ENCODE results near the gene USP6. TPM values are rescaled to one million over a fixed set of nuclear protein-coding genes. Genes with fewer than 3 reads are reported as not detected.
"Not testable (repeated sequence)": the region's sequence is repeated elsewhere in the genome, so short reads cannot be mapped to it uniquely, and the experiment has no call there.

Gene USP6
- total RNA-seq, 6 experiments from 2014 or later: 0.02 to 0.07 TPM; not detected in 4

DNA sequence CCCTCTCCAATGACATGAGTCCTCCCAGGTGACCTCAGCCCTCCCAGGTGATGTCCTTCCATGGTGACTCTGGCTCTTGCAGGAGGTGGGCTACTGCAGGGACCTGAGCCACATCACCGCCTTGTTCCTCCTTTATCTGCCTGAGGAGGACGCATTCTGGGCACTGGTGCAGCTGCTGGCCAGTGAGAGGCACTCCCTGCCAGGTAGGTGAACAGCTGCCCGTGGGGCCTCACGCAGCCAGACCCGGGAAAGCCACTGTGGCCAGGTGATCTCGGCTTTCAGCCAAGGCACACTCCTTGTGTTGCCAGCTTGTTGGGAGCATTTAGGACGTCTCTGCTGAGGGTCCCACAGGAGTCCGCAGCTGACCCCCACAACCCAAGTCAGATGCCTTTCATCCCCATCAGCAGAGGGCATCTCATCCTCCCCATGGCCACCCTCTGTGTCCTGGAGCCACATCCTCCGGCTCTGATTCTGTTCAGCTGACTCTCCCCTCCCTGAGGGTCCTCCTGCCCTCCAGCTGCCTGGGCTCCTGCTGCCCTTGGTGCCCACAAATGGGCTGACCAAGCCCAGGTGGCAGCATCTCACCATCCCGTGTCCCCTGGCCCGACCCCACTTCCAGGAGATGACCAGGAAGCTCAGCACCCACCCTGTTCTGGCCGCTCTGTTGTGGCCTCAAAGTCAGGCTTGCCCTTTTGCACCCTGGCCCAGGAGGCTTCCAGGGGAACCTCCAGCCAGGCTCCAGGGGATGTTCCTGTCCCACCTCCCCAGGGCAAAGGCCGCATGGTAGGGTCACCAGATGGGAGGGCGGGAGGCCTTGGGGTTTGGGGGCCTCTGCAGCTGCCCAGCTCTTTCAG lies 20.1 kb downstream of the USP6 start:
- H3K36me3 ChIP-seq: no peaks in the 10 kb centered on the region
- 79% methylated on average over 6 of the region's 14 CpGs for WGBS (ENCODE audit: insufficient coverage, low coverage, low lambda C conversion rate, missing lambda C conversion rate)
- no peak overlapping the region for H3K27ac ChIP-seq
- ATAC-seq (no peak), DNase-seq (no peak)
- H3K27me3 ChIP-seq: no peaks in the 10 kb centered on the region
- no peak overlapping the region for H3K4me3 ChIP-seq
- no peak for TF ChIP-seq CTCF (IDR thresholded peaks at IDR 0.05)
- intact Hi-C loops (cut with DNase I): no loop called here
- H3K4me1 ChIP-seq: no peaks in the 10 kb centered on the region
- no peaks in the 10 kb centered on the region for H3K9me3 ChIP-seq

- H3K4me3 ChIP-seq; H3K4me1 ChIP-seq; DNase-seq; intact Hi-C loops (cut with DNase I); ATAC-seq; H3K36me3 ChIP-seq; H3K27ac ChIP-seq; H3K9me3 ChIP-seq; H3K27me3 ChIP-seq: not testable (repeated sequence)
- no CpG with 5 or more reads among the region's 14 CpGs for WGBS (ENCODE audit: insufficient coverage, low coverage, low lambda C conversion rate, missing lambda C conversion rate)
These were observed 21.0 kb downstream of the USP6 start for GRCh38 chr17:5136580-5137412.

DNA sequence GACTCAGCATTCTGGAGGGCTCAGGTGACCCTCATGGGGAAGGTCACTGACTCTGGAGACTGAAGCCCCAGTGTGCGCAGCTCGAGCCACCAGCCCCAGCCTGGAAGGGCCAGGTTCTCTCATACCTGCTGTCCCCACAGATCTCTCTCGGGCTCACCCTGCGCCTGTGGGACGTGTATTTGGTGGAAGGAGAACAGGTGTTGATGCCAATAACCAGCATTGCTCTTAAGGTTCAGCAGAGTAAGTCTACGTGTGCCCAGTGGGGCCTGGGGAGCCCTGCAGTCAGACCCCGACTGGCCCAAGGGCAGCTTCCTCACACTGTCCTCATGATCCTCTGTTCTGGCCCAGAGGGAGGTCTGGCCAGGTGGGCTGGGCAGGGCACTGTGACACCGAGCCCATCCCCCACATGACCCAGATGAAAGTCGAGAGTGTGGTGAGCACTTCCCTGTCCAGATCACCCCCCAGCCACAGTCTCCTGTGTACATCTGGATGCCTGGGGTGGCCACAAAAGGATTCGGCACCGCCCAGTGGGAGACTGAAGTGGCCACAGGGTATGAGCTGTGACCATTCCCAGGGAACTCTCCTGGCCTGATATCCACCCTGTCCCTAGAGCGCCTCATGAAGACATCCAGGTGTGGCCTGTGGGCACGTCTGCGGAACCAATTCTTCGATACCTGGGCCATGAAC lies 21.8 kb downstream of the USP6 start:
- DNase-seq; H3K4me1 ChIP-seq; H3K27me3 ChIP-seq; H3K4me3 ChIP-seq; intact Hi-C loops (cut with DNase I); H3K9me3 ChIP-seq; ATAC-seq; H3K27ac ChIP-seq; H3K36me3 ChIP-seq: not testable (repeated sequence)
- WGBS (ENCODE audit: insufficient coverage, low coverage, low lambda C conversion rate, missing lambda C conversion rate): 60% methylated on average over 1 of the region's 15 CpGs

DNA sequence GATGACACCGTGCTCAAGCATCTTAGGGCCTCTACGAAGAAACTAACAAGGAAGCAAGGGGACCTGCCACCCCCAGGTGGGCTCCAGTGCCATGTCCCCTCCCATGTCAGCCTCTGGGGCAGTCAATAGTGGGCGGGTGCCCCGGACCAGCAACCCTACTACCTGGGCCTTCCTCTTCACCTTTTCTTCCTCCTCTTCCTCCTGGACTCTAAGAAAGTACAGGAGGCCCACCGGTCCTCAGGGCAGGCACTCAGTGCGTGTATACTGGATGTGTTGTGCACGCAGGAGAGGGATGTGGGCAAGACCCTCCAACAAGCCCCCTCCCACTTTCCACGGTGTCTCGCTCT lies 22.3 kb downstream of the USP6 start:
- H3K4me1 ChIP-seq; intact Hi-C loops (cut with DNase I); H3K9me3 ChIP-seq; H3K4me3 ChIP-seq; DNase-seq; H3K27ac ChIP-seq; H3K27me3 ChIP-seq; H3K36me3 ChIP-seq; ATAC-seq: not testable (repeated sequence)
- WGBS (ENCODE audit: insufficient coverage, low coverage, low lambda C conversion rate, missing lambda C conversion rate): 100% methylated on average over 2 of the region's 9 CpGs

GRCh38 chr17:5138616-5139457 lies 23.0 kb downstream of the USP6 start:
- Histone ChIP-seq H3K27me3 (no peaks in the 10 kb centered on the region), H3K4me3 (no peak overlapping the region), H3K27ac (no peak overlapping the region), H3K4me1 (no peaks in the 10 kb centered on the region), H3K36me3 (no peaks in the 10 kb centered on the region), H3K9me3 (no peaks in the 10 kb centered on the region)
- 76% methylated on average over 5 of the region's 24 CpGs for WGBS (ENCODE audit: insufficient coverage, low coverage, low lambda C conversion rate, missing lambda C conversion rate)
- intact Hi-C loops (cut with DNase I): no loop called here
- ATAC-seq (no peak), DNase-seq (no peak)
- TF ChIP-seq CTCF (IDR thresholded peaks at IDR 0.05): no peak
- no peak for TF ChIP-seq POLR2A (IDR thresholded peaks at IDR 0.05)

Measured in right lobe of liver (tissue), 6 donors.